Activated CD4-positive, alpha-beta T cell treated with anti-CD3 and anti-CD28 coated beads, Interleukin-2, amount 50 U/mL, for 24 hours (primary cell): ENCODE results near the gene TARS1.

Experiments used
- DNase-seq, 2 donors: peaks; one replicate each; pipeline ENCODE4 v3.0.0-alpha.2; 2020; ENCODE audit warnings: low read depth in 1 of 2, low spot score in 1 of 2

The TARS1 gene

GRCh38 chr5:33440482-33441240 is at the start of gene TARS1:
TARS1 (plus strand) TSS chr5:33440965; CDS start chr5:33441087, 122 bp downstream.
- peak; percentile 91 to 97 for DNase-seq

DNA sequence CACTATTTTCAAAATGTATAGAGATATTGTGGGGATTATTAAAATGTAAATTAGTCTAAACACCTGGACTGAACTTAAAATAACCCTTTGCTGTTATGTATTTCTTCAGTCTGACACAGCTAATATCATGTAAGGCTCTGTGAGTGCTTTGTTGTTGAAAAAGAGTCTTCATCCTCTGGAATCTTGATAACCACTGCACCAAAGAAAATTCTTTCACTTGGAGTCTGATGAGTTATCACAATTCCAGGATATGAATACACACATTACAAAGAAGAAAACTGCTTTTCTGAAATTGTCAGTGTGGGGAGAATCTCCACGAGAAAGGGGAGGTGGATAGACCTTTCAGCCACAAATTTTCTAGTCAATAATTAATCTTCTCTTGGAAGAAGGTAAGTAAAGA is 42.3 kb upstream of the TARS1 start:
- DNase-seq, result no peak

DNA sequence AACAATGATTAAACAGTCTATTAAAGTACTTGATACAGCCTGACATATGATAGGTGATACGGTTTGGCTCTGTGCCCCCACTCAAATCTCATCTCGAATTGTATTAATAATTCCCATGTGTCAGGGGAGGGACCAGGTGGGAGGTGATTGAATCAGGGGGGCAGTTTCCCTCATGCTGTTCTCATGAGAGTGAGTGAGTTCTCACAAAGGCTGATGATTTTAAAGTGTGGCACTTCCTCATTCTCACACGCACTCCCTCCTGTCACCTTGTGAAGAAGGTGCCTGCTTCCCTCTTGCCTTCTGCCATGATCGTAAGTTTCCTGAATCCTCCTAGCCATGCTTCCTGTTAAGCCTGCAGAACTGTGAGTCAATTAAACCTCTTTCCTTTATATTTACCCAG is 40.1 kb upstream of the TARS1 start:
- no peak for DNase-seq

GRCh38 chr5:33401482-33402390 is 39.0 kb upstream of the TARS1 start:
- DNase-seq, result no peak

GRCh38 chr5:33403187-33403586 is 37.6 kb upstream of the TARS1 start:
- DNase-seq, result no peak

GRCh38 chr5:33408816-33409215 is 31.9 kb upstream of the TARS1 start:
- DNase-seq, result no peak

- DNase-seq, result no peak
Observed at GRCh38 chr5:33409435-33410170, 31.2 kb upstream of the TARS1 start.

- no peak for DNase-seq
Observed at GRCh38 chr5:33410221-33410620, 30.5 kb upstream of the TARS1 start.

DNA sequence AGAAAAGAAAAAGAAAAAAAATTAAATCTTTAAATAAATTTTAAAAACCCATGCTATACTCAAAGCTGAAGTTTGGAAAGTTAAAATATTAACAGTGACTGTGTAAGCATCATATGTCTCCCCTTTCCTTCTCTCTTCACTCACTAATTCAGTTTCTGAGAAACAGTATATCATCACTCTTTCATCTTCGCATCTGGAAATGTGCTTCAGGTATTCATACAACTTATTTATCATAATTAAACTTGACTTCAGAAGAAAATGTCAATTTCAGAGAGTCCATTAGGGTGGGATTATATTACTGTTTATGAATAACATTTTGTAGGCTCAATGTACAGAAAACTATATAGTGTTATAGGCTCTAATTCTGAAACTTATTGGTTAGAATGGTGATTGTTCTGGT is 29.3 kb upstream of the TARS1 start:
- DNase-seq, result no peak

GRCh38 chr5:33415811-33416354 is 24.9 kb upstream of the TARS1 start:
- no peak for DNase-seq

DNA sequence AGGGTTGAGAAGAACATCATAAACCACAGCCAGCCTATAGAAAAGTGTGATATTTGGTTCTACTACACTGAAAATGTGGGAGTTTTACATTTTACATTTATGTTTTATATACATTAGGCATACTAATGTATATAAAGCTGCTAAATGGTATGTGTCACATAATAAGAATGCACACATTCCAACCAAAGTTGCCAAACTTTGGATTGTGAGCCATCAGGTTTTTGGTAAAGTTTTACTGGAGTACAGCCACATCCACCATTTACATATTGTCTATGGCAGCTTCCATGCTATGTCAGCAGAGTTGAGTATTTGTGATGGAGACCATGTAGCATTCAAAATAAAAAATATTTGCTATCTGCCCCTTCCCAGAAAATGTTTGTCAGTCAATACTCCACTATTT is 23.1 kb upstream of the TARS1 start:
- no peak for DNase-seq

GRCh38 chr5:33420946-33421345 is 19.8 kb upstream of the TARS1 start:
- DNase-seq, result no peak

DNA sequence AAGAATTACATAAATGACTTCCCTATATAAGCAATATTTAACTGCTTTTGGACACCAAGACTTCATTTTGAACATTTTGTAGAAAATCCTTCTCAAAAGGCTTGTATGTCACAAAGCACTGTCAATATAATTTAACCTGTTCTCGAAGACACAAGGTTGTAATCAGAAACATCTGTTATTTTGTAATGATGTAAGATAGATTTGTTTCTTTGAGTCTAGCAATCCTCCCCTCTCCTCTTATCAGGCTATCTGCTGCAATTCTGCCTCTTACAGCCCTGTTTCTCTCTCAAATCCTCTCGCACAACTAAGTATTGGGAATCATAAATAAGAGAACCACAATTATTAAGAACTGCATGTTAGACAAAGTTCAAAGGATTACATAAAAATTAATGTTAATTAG is 18.6 kb upstream of the TARS1 start:
- DNase-seq, result no peak

DNA sequence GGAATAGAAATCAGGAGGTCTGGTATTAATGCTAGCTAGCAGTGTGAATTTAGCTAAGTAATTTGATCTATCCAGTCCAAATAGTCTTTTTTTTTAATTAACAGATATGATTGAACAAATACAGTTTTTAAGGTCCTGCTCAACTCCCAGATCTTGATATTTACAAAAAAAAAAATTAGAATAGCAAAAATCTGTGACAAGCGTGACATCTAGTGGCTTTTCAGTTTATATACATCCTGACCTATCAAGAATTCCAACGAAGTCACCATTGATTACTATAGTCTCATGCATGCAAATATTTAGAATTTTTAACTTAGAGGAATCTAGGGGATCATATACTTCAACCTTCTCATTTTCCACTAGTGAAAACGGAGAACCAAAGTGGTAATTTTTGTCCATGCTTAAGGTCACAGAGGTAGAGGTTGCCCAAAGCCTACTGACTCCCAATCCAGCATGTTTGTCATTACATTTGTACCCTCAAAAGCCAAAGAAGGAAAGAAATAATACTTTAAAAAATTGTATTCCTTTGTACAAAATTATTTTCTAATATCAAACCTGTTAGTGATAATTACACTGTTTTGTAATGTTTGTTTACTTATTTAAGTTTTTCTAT is 17.6 kb upstream of the TARS1 start:
- no peak for DNase-seq

GRCh38 chr5:33425314-33425713 is 15.5 kb upstream of the TARS1 start:
- no peak for DNase-seq

- no peak for DNase-seq
Observed at GRCh38 chr5:33430983-33431382, 9.8 kb upstream of the TARS1 start.

DNA sequence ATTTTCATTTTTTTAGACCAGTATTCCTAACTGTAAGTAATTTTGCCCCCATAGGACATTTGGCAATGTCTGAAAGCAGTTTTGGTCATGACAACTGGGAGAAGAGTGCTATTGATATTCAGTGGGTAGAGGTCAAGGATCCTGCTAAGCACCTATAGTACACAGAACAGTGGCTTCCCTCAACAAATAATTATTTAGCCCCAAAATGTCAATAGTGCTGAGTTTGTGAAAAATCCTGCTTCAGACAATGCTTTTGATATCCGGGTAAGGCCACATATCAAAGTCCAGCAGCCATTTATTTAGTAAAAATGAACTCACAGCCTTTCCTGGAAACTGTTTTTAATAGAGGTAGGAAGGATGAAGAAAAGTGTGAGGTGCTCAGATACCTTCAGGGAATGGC is 8.1 kb upstream of the TARS1 start:
- no peak for DNase-seq

GRCh38 chr5:33433303-33434240 is 7.2 kb upstream of the TARS1 start:
- no peak for DNase-seq

DNA sequence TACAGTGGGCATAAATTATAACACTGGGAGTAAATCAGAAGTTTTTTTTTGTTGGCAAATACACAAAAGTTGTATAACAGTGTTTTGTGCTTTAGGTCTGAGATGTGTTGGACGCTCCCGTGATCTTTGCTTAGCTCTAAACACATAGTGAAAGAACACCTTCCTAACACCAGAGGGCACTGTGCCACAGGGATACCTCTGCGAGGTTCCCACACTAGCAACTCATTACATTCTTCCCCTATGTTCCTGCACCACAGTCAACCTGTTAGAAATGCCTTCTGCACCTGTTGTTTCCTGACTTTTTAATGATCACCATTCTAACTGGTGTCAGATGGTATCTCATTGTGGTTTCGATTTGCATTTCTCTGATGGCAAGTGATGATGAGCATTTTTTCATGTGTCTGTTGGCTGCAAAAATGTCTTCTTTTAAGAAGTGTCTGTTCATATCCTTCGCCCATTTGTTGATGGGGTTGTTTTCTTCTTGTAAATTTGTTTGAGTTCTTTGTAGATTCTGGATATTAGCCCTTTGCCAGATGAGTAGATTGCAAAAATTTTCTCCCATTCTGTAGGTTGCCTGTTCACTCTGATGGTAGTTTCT is 4.8 kb upstream of the TARS1 start:
- DNase-seq, result peak; percentile 21 to 64
